ENCODE results near the gene BEST2. TPM values are rescaled to one million over a fixed set of nuclear protein-coding genes. Genes with fewer than 3 reads are reported as not detected.
A peak's percentile ranks its signal among the peaks of the same experiment; 100 is the strongest.

BEST2 gene
- total RNA-seq, 2 donors from 2014 or later = not detected

GRCh38 chr19:12806242-12807081 lies 54.9 kb downstream of the BEST2 start, which contains the start of gene RNASEH2A:
RNASEH2A (plus strand) TSS chr19:12806584; CDS start chr19:12806674, 90 bp downstream.
- ATAC-seq (ENCODE audit: insufficient number of reproducible peaks, low FRiP score, low read depth) (peak; percentile 68), DNase-seq (ENCODE audit: low spot score) (no peak)
- H3K4me1 ChIP-seq (ENCODE audit: control insufficient read depth in 1 of 2, low read depth in 2 of 2) = peaks cover 6 to 17% of the 10 kb centered on the region in 2 donors
- TF ChIP-seq CTCF (IDR thresholded peaks at IDR 0.05) = no peak
- no peaks in the 10 kb centered on the region for H3K9me3 ChIP-seq
- peak within 1 kb of the TSS; percentile 75 for H3K4me3 ChIP-seq
- no peaks in the 10 kb centered on the region for H3K36me3 ChIP-seq
- H3K27me3 ChIP-seq (replicated peaks; ENCODE audit: insufficient read depth) = no peaks in the 10 kb centered on the region
- peak within 1 kb of the TSS in 1 of 2 donors; percentile 16 for H3K27ac ChIP-seq

Other genes starting within 250 kb of the BEST2 start
- 10 to 100 TPM; 11.6 to 21.7 TPM for gene ZNF564, start 200.3 kb upstream of the BEST2 start, total RNA-seq
- 1 to 10 TPM; 3.4 to 8.1 TPM for gene ZNF490, start 141.0 kb upstream of the BEST2 start, total RNA-seq
- 10 to 100 TPM; 26.0 to 32.4 TPM for gene ZNF791, start 140.9 kb upstream of the BEST2 start, total RNA-seq
- 100 to 1,000 TPM; 111 to 118 TPM for gene MAN2B1, start 85.0 kb upstream of the BEST2 start, total RNA-seq
- 10 to 100 TPM; 12.1 to 16.2 TPM for gene WDR83, start 85.0 kb upstream of the BEST2 start, total RNA-seq
- gene DHPS, start 69.9 kb upstream of the BEST2 start, total RNA-seq = 100 to 1,000 TPM; 101 to 114 TPM
- not detected for gene GNG14, start 63.8 kb upstream of the BEST2 start, total RNA-seq
- 1 to 10 TPM; 3.0 to 3.9 TPM for gene FBXW9, start 55.2 kb upstream of the BEST2 start, total RNA-seq
- gene TNPO2, start 27.9 kb upstream of the BEST2 start, total RNA-seq = 10 to 100 TPM; 79.0 to 88.9 TPM
- gene TRIR, start 17.1 kb upstream of the BEST2 start, total RNA-seq = 100 to 1,000 TPM; 252 to 308 TPM
- 10 to 100 TPM; 30.7 to 50.0 TPM for gene GET3, start 14.3 kb upstream of the BEST2 start, total RNA-seq
- 100 to 1,000 TPM in 1 of 2 donors, 10 to 100 TPM in 1; 22.6 to 102 TPM for gene HOOK2, start 23.8 kb downstream of the BEST2 start, total RNA-seq
- 1,000 to 10,000 TPM in 1 of 2 donors, 100 to 1,000 TPM in 1; 698 to 2,087 TPM for gene JUNB, start 39.7 kb downstream of the BEST2 start, total RNA-seq
- 100 to 1,000 TPM; 107 to 235 TPM for gene PRDX2, start 50.0 kb downstream of the BEST2 start, total RNA-seq
- not detected for gene THSD8, start 50.3 kb downstream of the BEST2 start, total RNA-seq
- 1 to 10 TPM; 3.0 to 7.9 TPM for gene RNASEH2A, start 54.8 kb downstream of the BEST2 start, total RNA-seq
- gene RTBDN, start 82.8 kb downstream of the BEST2 start, total RNA-seq = not detected
- not detected for gene MAST1, start 86.7 kb downstream of the BEST2 start, total RNA-seq
- gene DNASE2, start 129.7 kb downstream of the BEST2 start, total RNA-seq = 10 to 100 TPM; 24.0 to 53.3 TPM
- not detected for gene KLF1, start 135.4 kb downstream of the BEST2 start, total RNA-seq
- gene GCDH, start 139.4 kb downstream of the BEST2 start, total RNA-seq = 10 to 100 TPM; 30.2 to 60.7 TPM
- gene SYCE2, start 167.5 kb downstream of the BEST2 start, total RNA-seq = not detected
- gene FARSA, start 181.9 kb downstream of the BEST2 start, total RNA-seq = 10 to 100 TPM; 31.8 to 76.8 TPM
- 100 to 1,000 TPM; 415 to 467 TPM for gene CALR, start 186.8 kb downstream of the BEST2 start, total RNA-seq
- 100 to 1,000 TPM; 116 to 130 TPM for gene RAD23A, start 194.1 kb downstream of the BEST2 start, total RNA-seq
- gene GADD45GIP1, start 205.4 kb downstream of the BEST2 start, total RNA-seq = 10 to 100 TPM; 30.2 to 42.8 TPM
- not detected for gene DAND5, start 217.8 kb downstream of the BEST2 start, total RNA-seq
- 100 to 1,000 TPM; 126 to 145 TPM for gene NFIX, start 243.7 kb downstream of the BEST2 start, total RNA-seq